ENCODE results near the gene FBXO48.
A peak's percentile ranks its signal among the peaks of the same experiment; 100 is the strongest.
"Not testable (repeated sequence)": the region's sequence is repeated elsewhere in the genome, so short reads cannot be mapped to it uniquely, and the experiment has no call there.

FBXO48 gene

GRCh38 chr2:68471385-68471784 is 4.3 kb upstream of the FBXO48 start:
- DNase-seq (ENCODE audit: low spot score): no peak

GRCh38 chr2:68469935-68470334 is 2.8 kb upstream of the FBXO48 start:
- DNase-seq (ENCODE audit: low spot score): no peak

GRCh38 chr2:68468801-68469200 is 1.7 kb upstream of the FBXO48 start:
- no peak for DNase-seq (ENCODE audit: low spot score)

GRCh38 chr2:68466778-68467076 is 367 bp downstream of the FBXO48 start:
- no peak for DNase-seq (ENCODE audit: low spot score)

GRCh38 chr2:68466361-68466777 is 725 bp downstream of the FBXO48 start:
- peak; percentile 65 for DNase-seq (ENCODE audit: low spot score)

- no peak for DNase-seq (ENCODE audit: low spot score)
Measured at GRCh38 chr2:68465081-68465916, 1.8 kb downstream of the FBXO48 start.

GRCh38 chr2:68464651-68465050 is 2.4 kb downstream of the FBXO48 start:
- no peak for DNase-seq (ENCODE audit: low spot score)

- DNase-seq (ENCODE audit: low spot score): peak; percentile 68
Measured at GRCh38 chr2:68463287-68463877, 3.7 kb downstream of the FBXO48 start.

- DNase-seq (ENCODE audit: low spot score): no peak
Measured at GRCh38 chr2:68458981-68459380, 8.1 kb downstream of the FBXO48 start.

- DNase-seq (ENCODE audit: low spot score): no peak
Measured at GRCh38 chr2:68456198-68456597, 10.9 kb downstream of the FBXO48 start.

GRCh38 chr2:68454719-68455118 is 12.4 kb downstream of the FBXO48 start:
- DNase-seq (ENCODE audit: low spot score): no peak

- DNase-seq (ENCODE audit: low spot score): no peak
Measured at GRCh38 chr2:68453761-68454360, 13.2 kb downstream of the FBXO48 start.

- DNase-seq (ENCODE audit: low spot score): no peak
Measured at GRCh38 chr2:68452158-68452900, 14.8 kb downstream of the FBXO48 start.

- no peak for DNase-seq (ENCODE audit: low spot score)
Measured at GRCh38 chr2:68448671-68449653, 18.1 kb downstream of the FBXO48 start.

GRCh38 chr2:68447118-68447517 is 20.0 kb downstream of the FBXO48 start:
- no peak for DNase-seq (ENCODE audit: low spot score)

GRCh38 chr2:68446425-68446824 is 20.7 kb downstream of the FBXO48 start:
- not testable (repeated sequence) for DNase-seq (ENCODE audit: low spot score)

- DNase-seq (ENCODE audit: low spot score): no peak
Measured at GRCh38 chr2:68441994-68442322, 25.1 kb downstream of the FBXO48 start.

- DNase-seq (ENCODE audit: low spot score): peak; percentile 81
Measured at GRCh38 chr2:68441179-68441993, 25.7 kb downstream of the FBXO48 start.

GRCh38 chr2:68438455-68439303 is 28.4 kb downstream of the FBXO48 start:
- DNase-seq (ENCODE audit: low spot score): no peak

- no peak for DNase-seq (ENCODE audit: low spot score)
Measured at GRCh38 chr2:68436270-68436669, 30.8 kb downstream of the FBXO48 start.

Data from kidney tubule cell (primary cell).